Endothelial cell of umbilical vein (primary cell): ENCODE measurements around the gene CDC42EP5.

Experiments used
- EZH2 ChIP-seq: IDR thresholded peaks from 2 replicates; pipeline ENCODE4 v1.6.1; 2012; ENCODE audit warnings: borderline replicate concordance, low read depth, mild to moderate bottlenecking, moderate library complexity, low read length, inconsistent platforms; ENCODE audit not compliant: severe bottlenecking
- POLR2A ChIP-seq: IDR thresholded peaks from 2 replicates; pipeline ENCODE4 v1.6.1; 2012; ENCODE audit warnings: low read depth, mild to moderate bottlenecking, control low read depth, low read length
- POLR2AphosphoS5 ChIP-seq: IDR thresholded peaks from 2 replicates; pipeline ENCODE4 v1.6.1; 2012; ENCODE audit warnings: low read depth, mild to moderate bottlenecking, control low read depth, low read length, moderate library complexity; ENCODE audit not compliant: insufficient read depth
- TF ChIP-seq, protein P1 (sequence below), 2 donors: IDR thresholded peaks; 1 replicate in 1 of 2; 2 replicates in 1 of 2; pipeline ENCODE4 v1.5.1; 2011; ENCODE audit warnings: low read length in 2 of 2, mild to moderate bottlenecking in 2 of 2, moderate library complexity in 2 of 2, control low read depth in 1 of 2, inconsistent platforms in 1 of 2, low read depth in 1 of 2; ENCODE audit not compliant: insufficient read depth in 1 of 2; ENCODE audit errors: extremely low read depth in 1 of 2

DNA sequence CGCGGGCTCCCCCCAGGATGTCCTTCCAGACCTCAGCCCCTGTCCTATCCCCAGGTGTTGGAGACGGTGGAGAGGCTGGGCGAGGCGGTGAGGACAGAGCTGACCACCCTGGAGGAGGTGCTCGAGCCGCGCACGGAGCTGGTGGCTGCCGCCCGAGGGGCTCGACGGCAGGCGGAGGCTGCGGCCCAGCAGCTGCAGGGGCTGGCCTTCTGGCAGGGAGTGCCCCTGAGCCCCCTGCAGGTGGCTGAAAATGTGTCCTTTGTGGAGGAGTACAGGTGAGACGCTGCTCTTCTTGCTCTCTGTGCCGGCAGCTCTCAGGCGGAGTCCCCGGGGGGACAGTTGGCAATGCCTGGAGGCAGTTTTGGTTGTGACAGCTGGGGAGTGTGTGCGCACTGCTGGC is 51.0 kb downstream of the CDC42EP5 start:
- TF ChIP-seq, protein P1, sequence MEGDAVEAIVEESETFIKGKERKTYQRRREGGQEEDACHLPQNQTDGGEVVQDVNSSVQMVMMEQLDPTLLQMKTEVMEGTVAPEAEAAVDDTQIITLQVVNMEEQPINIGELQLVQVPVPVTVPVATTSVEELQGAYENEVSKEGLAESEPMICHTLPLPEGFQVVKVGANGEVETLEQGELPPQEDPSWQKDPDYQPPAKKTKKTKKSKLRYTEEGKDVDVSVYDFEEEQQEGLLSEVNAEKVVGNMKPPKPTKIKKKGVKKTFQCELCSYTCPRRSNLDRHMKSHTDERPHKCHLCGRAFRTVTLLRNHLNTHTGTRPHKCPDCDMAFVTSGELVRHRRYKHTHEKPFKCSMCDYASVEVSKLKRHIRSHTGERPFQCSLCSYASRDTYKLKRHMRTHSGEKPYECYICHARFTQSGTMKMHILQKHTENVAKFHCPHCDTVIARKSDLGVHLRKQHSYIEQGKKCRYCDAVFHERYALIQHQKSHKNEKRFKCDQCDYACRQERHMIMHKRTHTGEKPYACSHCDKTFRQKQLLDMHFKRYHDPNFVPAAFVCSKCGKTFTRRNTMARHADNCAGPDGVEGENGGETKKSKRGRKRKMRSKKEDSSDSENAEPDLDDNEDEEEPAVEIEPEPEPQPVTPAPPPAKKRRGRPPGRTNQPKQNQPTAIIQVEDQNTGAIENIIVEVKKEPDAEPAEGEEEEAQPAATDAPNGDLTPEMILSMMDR (IDR thresholded peaks at IDR 0.05; ENCODE audit: extremely low read depth in 1 of 2, insufficient read depth in 1 of 2, low read depth in 1 of 2, low read length in 2 of 2) = no peak
- no peak for TF ChIP-seq EZH2
- TF ChIP-seq POLR2A = no peak
- no peak for TF ChIP-seq POLR2AphosphoS5
